HEK293 (cell line): Measurements from ENCODE around the gene PLA2G2A.

Source experiments
- CTCF ChIA-PET: fragments of 350-600 bp; formaldehyde crosslinking; extraction: SDS; loops from one replicate; lab custom pipeline; 2021; ENCODE audit warnings: antibody characterized with exemption; lab: Yijun Ruan, JAX
- POLR2A ChIA-PET: fragments of 300-600 bp; formaldehyde crosslinking; extraction: SDS; loops from one replicate; lab custom pipeline; 2020; ENCODE audit warnings: antibody characterized with exemption, inconsistent platforms; lab: Yijun Ruan, JAX
- H3K27ac ChIP-seq: fragments of 200-500 bp; sonication (Bioruptor generic); 2 replicates; pipeline ENCODE4 v1.5.1; 2014; ENCODE audit warnings: low read depth, low read length, control low read depth, inconsistent platforms; ENCODE audit errors: extremely low read depth
- H3K36me3 ChIP-seq, 2 experiments: fragments of 200-500 bp in 1 of 2; sonication (Bioruptor generic) in 1 of 2; 1 replicate in 1 of 2; 2 replicates in 1 of 2; pipeline ENCODE4 v1.5.1; 2014 to 2017; ENCODE audit warnings: inconsistent platforms in 2 of 2, low read length in 2 of 2; ENCODE audit not compliant: control insufficient read depth in 2 of 2, insufficient read depth in 1 of 2
- H3K4me1 ChIP-seq: fragments of 200-500 bp; sonication (Bioruptor generic); 2 replicates; pipeline ENCODE4 v1.5.1; 2014; ENCODE audit warnings: mild to moderate bottlenecking, low read length, inconsistent platforms; ENCODE audit not compliant: control insufficient read depth, insufficient read depth
- H3K4me3 ChIP-seq: 2 replicates; pipeline ENCODE4 v1.5.1; 2011; ENCODE audit warnings: low read depth, mild to moderate bottlenecking, control low read depth, low read length, moderate library complexity
- H3K9me3 ChIP-seq: fragments of 200-500 bp; sonication (Bioruptor generic); 2 replicates; pipeline ENCODE4 v1.5.1; 2014; ENCODE audit warnings: low read depth, low read length, inconsistent platforms; ENCODE audit not compliant: control insufficient read depth, insufficient read depth
- BCL11B ChIP-seq: fragments of 450-650 bp; formaldehyde crosslinking; IDR thresholded peaks from 2 replicates; pipeline ENCODE4 v1.5.1; 2016; ENCODE audit warnings: low read depth, missing biosample characterization, missing genetic modification characterization
- IKZF3 ChIP-seq: fragments of 450-650 bp; IDR thresholded peaks from 2 replicates; pipeline ENCODE4 v1.5.0; 2018; ENCODE audit warnings: missing biosample characterization, mild to moderate bottlenecking, missing genetic modification characterization, moderate library complexity
- MEIS1 ChIP-seq: sonication (generic); formaldehyde crosslinking; IDR thresholded peaks from 2 replicates; pipeline ENCODE4 v1.8.1; 2022; ENCODE audit warnings: missing genetic modification reagents, mild to moderate bottlenecking, borderline replicate concordance
- OSR2 ChIP-seq: fragments of 450-650 bp; formaldehyde crosslinking; IDR thresholded peaks from 2 replicates; pipeline ENCODE4 v1.5.1; 2016; ENCODE audit warnings: missing biosample characterization, missing genetic modification characterization
- RBAK ChIP-seq: fragments of 450-650 bp; formaldehyde crosslinking; IDR thresholded peaks from 2 replicates; pipeline ENCODE4 v1.5.1; 2016; ENCODE audit warnings: missing biosample characterization, missing genetic modification characterization
- SP3 ChIP-seq: fragments of 450-650 bp; formaldehyde crosslinking; IDR thresholded peaks from 2 replicates; pipeline ENCODE4 v1.5.1; 2016; ENCODE audit warnings: missing biosample characterization, missing genetic modification characterization
- YY1 ChIP-seq: fragments of 450-650 bp; formaldehyde crosslinking; IDR thresholded peaks from 2 replicates; pipeline ENCODE4 v1.5.1; 2018; ENCODE audit warnings: missing biosample characterization, missing genetic modification characterization
- ZFHX2 ChIP-seq: fragments of 450-650 bp; formaldehyde crosslinking; conservative IDR thresholded peaks from 2 replicates; pipeline ENCODE4 v1.5.1; 2016; ENCODE audit warnings: missing biosample characterization, missing genetic modification characterization
- ZNF112 ChIP-seq: fragments of 450-650 bp; formaldehyde crosslinking; IDR thresholded peaks from 2 replicates; pipeline ENCODE4 v1.5.0; 2017; ENCODE audit warnings: missing biosample characterization, missing genetic modification characterization
- ZNF157 ChIP-seq: fragments of 450-650 bp; formaldehyde crosslinking; IDR thresholded peaks from 2 replicates; pipeline ENCODE4 v1.5.1; 2016; ENCODE audit warnings: missing biosample characterization, missing genetic modification characterization
- ZNF16 ChIP-seq: fragments of 450-650 bp; formaldehyde crosslinking; IDR thresholded peaks from 2 replicates; pipeline ENCODE4 v1.5.1; 2016; ENCODE audit warnings: low read depth, missing biosample characterization, missing genetic modification characterization
- ZNF19 ChIP-seq: fragments of 450-650 bp; formaldehyde crosslinking; IDR thresholded peaks from 2 replicates; pipeline ENCODE4; 2016; ENCODE audit warnings: missing biosample characterization, missing genetic modification characterization, low read depth
- ZNF214 ChIP-seq: fragments of 450-650 bp; formaldehyde crosslinking; IDR thresholded peaks from 2 replicates; pipeline ENCODE4 v1.5.1; 2017; ENCODE audit warnings: missing biosample characterization, mild to moderate bottlenecking, missing genetic modification characterization, borderline replicate concordance
- ZNF501 ChIP-seq: fragments of 450-650 bp; formaldehyde crosslinking; IDR thresholded peaks from 2 replicates; pipeline ENCODE4 v1.5.1; 2016; ENCODE audit warnings: missing biosample characterization, missing genetic modification characterization
- ZNF544 ChIP-seq: fragments of 450-650 bp; formaldehyde crosslinking; IDR thresholded peaks from 2 replicates; pipeline ENCODE4 v1.5.0; 2017; ENCODE audit warnings: missing biosample characterization, missing genetic modification characterization
- ZNF548 ChIP-seq: fragments of 450-650 bp; formaldehyde crosslinking; IDR thresholded peaks from 2 replicates; pipeline ENCODE4 v1.5.1; 2016; ENCODE audit warnings: missing biosample characterization, missing genetic modification characterization
- ZNF555 ChIP-seq: fragments of 450-650 bp; formaldehyde crosslinking; conservative IDR thresholded peaks from 2 replicates; pipeline ENCODE4 v1.5.1; 2017; ENCODE audit warnings: missing biosample characterization, mild to moderate bottlenecking, missing genetic modification characterization, inconsistent platforms
- ZNF571 ChIP-seq: fragments of 450-650 bp; formaldehyde crosslinking; IDR thresholded peaks from 2 replicates; pipeline ENCODE4 v1.5.0; 2017; ENCODE audit warnings: missing biosample characterization, missing genetic modification characterization
- ZNF660 ChIP-seq: fragments of 450-650 bp; IDR thresholded peaks from 2 replicates; pipeline ENCODE4 v1.5.1; 2018; ENCODE audit warnings: missing biosample characterization, mild to moderate bottlenecking, missing genetic modification characterization
- ZNF785 ChIP-seq: fragments of 450-650 bp; formaldehyde crosslinking; IDR thresholded peaks from 2 replicates; pipeline ENCODE4 v1.5.1; 2016; ENCODE audit warnings: missing biosample characterization, missing genetic modification characterization
- TF ChIP-seq, protein P1 (sequence below): fragments of 450-650 bp; IDR thresholded peaks from 2 replicates; pipeline ENCODE4 v1.5.1; 2018; ENCODE audit warnings: missing biosample characterization, mild to moderate bottlenecking, missing genetic modification characterization
- TF ChIP-seq, protein P2 (sequence below): fragments of 450-650 bp; formaldehyde crosslinking; IDR thresholded peaks from 2 replicates; pipeline ENCODE4 v1.5.0; 2017; ENCODE audit warnings: missing biosample characterization, missing genetic modification characterization, borderline replicate concordance
- TF ChIP-seq, protein P3 (sequence below): fragments of 450-650 bp; IDR thresholded peaks from 2 replicates; pipeline ENCODE4 v1.5.1; 2018; ENCODE audit warnings: missing biosample characterization, missing genetic modification characterization
- TF ChIP-seq, protein P4 (sequence below): fragments of 450-650 bp; formaldehyde crosslinking; IDR thresholded peaks from 2 replicates; pipeline ENCODE4 v1.5.1; 2016; ENCODE audit warnings: missing biosample characterization, missing genetic modification characterization
- TF ChIP-seq, protein P5 (sequence below): fragments of 450-650 bp; formaldehyde crosslinking; IDR thresholded peaks from 2 replicates; pipeline ENCODE4 v1.5.1; 2016; ENCODE audit warnings: missing biosample characterization, missing genetic modification characterization

PLA2G2A gene

DNA sequence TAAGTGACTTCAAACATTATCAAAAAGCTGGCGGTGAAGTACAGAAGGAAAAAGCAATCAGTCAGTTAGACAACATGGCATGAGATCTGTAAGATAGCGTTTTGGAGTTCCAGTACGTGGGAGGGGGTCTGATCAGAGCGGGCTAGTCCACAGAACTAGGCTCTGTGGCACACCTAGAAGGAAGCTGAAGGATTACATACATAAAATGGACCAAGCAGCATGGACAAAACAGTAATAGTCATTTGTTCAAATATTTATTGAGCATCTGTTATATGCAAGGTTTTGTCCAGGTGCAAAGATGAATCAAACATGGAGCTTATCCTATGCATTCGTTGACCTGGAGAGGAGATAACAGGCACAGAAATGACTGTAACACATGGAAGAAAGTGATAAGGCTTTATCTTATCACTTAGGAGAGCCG, 33.1 kb downstream of the PLA2G2A start (continued):
- no peak for TF ChIP-seq ZNF16

DNA sequence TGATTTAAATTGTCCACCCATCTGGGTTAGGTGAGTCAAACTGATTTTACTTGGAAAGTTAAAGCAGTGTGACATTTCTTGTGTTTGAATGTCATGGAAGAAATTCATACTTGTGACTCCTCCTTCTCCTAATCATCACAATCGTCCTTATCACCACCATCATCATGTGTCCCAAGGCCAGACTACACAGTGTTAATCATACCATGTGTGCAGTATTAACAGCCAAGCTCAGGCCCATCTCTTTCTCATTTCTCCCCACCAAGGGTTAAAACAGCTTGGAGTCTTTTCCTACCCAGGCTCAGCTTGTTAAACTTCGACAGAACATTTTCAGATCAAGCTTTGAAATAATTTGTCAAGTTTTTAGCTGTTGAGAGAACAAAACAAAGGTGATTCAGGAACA, 33.5 kb downstream of the PLA2G2A start:
- TF ChIP-seq IKZF3 (tag by site-specific recombination) (no peak), ZNF660 (tag by site-specific recombination) (no peak), MEIS1 (CRISPR knock-in tag) (no peak), BCL11B (no peak), ZNF214 (tag by site-specific recombination) (no peak), ZNF112 (tag by site-specific recombination) (no peak), ZNF157 (tag by site-specific recombination) (no peak), ZNF501 (tag by site-specific recombination) (no peak), ZNF19 (tag by site-specific recombination) (no peak), ZNF555 (tag by site-specific recombination) (no peak), ZNF544 (tag by site-specific recombination) (no peak), ZFHX2 (tag by site-specific recombination) (no peak), ZNF571 (no peak)
- TF ChIP-seq, protein P1, sequence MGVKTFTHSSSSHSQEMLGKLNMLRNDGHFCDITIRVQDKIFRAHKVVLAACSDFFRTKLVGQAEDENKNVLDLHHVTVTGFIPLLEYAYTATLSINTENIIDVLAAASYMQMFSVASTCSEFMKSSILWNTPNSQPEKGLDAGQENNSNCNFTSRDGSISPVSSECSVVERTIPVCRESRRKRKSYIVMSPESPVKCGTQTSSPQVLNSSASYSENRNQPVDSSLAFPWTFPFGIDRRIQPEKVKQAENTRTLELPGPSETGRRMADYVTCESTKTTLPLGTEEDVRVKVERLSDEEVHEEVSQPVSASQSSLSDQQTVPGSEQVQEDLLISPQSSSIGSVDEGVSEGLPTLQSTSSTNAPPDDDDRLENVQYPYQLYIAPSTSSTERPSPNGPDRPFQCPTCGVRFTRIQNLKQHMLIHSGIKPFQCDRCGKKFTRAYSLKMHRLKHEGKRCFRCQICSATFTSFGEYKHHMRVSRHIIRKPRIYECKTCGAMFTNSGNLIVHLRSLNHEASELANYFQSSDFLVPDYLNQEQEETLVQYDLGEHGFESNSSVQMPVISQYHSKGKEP (tag by site-specific recombination): no peak
- TF ChIP-seq, protein P2, sequence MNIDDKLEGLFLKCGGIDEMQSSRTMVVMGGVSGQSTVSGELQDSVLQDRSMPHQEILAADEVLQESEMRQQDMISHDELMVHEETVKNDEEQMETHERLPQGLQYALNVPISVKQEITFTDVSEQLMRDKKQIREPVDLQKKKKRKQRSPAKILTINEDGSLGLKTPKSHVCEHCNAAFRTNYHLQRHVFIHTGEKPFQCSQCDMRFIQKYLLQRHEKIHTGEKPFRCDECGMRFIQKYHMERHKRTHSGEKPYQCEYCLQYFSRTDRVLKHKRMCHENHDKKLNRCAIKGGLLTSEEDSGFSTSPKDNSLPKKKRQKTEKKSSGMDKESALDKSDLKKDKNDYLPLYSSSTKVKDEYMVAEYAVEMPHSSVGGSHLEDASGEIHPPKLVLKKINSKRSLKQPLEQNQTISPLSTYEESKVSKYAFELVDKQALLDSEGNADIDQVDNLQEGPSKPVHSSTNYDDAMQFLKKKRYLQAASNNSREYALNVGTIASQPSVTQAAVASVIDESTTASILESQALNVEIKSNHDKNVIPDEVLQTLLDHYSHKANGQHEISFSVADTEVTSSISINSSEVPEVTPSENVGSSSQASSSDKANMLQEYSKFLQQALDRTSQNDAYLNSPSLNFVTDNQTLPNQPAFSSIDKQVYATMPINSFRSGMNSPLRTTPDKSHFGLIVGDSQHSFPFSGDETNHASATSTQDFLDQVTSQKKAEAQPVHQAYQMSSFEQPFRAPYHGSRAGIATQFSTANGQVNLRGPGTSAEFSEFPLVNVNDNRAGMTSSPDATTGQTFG (tag by site-specific recombination): no peak
- TF ChIP-seq, protein P3, sequence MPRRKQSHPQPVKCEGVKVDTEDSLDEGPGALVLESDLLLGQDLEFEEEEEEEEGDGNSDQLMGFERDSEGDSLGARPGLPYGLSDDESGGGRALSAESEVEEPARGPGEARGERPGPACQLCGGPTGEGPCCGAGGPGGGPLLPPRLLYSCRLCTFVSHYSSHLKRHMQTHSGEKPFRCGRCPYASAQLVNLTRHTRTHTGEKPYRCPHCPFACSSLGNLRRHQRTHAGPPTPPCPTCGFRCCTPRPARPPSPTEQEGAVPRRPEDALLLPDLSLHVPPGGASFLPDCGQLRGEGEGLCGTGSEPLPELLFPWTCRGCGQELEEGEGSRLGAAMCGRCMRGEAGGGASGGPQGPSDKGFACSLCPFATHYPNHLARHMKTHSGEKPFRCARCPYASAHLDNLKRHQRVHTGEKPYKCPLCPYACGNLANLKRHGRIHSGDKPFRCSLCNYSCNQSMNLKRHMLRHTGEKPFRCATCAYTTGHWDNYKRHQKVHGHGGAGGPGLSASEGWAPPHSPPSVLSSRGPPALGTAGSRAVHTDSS (tag by site-specific recombination): no peak
- Histone ChIP-seq H3K4me1 (no peaks in the 10 kb centered on the region), H3K27ac (no peak overlapping the region), H3K36me3 (no peaks in the 10 kb centered on the region), H3K4me3 (no peak overlapping the region), H3K9me3 (no peaks in the 10 kb centered on the region)
- CTCF ChIA-PET: no interaction called here
- POLR2A ChIA-PET: no interaction called here

DNA sequence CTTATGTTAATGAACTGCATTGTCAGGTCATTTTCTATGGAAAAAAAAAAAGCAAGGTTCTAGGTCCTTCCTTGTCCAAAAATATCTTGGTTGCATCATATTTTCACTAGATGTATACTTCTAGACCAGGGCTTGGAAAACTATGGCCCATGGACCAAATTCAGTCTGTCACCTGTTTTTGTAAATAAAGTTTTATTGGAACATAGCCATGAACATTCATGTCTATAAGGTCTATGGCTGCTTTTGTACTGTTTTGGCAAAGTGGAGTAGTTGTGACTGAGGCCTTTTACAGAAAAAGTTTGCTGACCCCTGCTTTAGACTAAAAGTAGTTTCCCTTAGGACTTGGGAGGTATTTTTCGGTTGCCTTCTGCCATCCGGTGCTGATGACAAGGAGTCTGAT, 36.8 kb downstream of the PLA2G2A start:
- ChIA-PET CTCF (no interaction called here), POLR2A (no interaction called here)
- H3K4me3 ChIP-seq: no peak overlapping the region
- H3K27ac ChIP-seq: no peak overlapping the region
- no peaks in the 10 kb centered on the region for H3K4me1 ChIP-seq
- TF ChIP-seq ZNF544 (tag by site-specific recombination) (no peak), ZNF785 (tag by site-specific recombination) (no peak), SP3 (no peak), ZNF548 (no peak), YY1 (tag by site-specific recombination) (no peak), OSR2 (tag by site-specific recombination) (no peak), ZNF214 (tag by site-specific recombination) (no peak), RBAK (tag by site-specific recombination) (no peak)
- TF ChIP-seq, protein P4, sequence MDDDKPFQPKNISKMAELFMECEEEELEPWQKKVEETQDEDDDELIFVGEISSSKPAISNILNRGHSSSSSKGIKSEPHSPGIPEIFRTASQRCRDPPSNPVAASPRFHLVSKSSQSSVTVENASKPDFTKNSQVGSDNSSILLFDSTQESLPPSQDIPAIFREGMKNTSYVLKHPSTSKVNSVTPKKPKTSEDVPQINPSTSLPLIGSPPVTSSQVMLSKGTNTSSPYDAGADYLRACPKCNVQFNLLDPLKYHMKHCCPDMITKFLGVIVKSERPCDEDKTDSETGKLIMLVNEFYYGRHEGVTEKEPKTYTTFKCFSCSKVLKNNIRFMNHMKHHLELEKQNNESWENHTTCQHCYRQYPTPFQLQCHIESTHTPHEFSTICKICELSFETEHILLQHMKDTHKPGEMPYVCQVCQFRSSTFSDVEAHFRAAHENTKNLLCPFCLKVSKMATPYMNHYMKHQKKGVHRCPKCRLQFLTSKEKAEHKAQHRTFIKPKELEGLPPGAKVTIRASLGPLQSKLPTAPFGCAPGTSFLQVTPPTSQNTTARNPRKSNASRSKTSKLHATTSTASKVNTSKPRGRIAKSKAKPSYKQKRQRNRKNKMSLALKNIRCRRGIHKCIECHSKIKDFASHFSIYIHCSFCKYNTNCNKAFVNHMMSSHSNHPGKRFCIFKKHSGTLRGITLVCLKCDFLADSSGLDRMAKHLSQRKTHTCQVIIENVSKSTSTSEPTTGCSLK (tag by site-specific recombination): no peak
- TF ChIP-seq, protein P5, sequence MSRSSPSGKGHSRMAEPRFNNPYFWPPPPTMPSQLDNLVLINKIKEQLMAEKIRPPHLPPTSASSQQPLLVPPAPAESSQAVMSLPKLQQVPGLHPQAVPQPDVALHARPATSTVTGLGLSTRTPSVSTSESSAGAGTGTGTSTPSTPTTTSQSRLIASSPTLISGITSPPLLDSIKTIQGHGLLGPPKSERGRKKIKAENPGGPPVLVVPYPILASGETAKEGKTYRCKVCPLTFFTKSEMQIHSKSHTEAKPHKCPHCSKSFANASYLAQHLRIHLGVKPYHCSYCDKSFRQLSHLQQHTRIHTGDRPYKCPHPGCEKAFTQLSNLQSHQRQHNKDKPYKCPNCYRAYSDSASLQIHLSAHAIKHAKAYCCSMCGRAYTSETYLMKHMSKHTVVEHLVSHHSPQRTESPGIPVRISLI: no peak
- no peaks in the 10 kb centered on the region for H3K9me3 ChIP-seq
- no peaks in the 10 kb centered on the region for H3K36me3 ChIP-seq
